GM12878 (cell line): Measurements from ENCODE around the gene CNPY2. TPM values are rescaled to one million over a fixed set of nuclear protein-coding genes. Genes with fewer than 3 reads are reported as not detected.

Experiments used
- ATAC-seq: fragments of 200-7000 bp; cut with Tn5 transposase; 3 replicates; pipeline ENCODE4 v1.9.1; 2020; ENCODE audit warnings: mild to moderate bottlenecking, moderate library complexity
- BruUV-seq: library from RNA; stranded (reverse); fragments of 400-500 nt; replicated peaks from 2 replicates; lab custom pipeline; 2021; lab: Mats Ljungman, UMichigan
- CTCF ChIA-PET: fragments of 300-600 bp; sonication (Branson Sonifier 250); formaldehyde crosslinking; extraction: SDS; loops from one replicate; lab custom pipeline; 2021; ENCODE audit warnings: inconsistent platforms; lab: Yijun Ruan, JAX
- POLR2A ChIA-PET: fragments of 350-600 bp; formaldehyde crosslinking; extraction: SDS; loops from one replicate; lab custom pipeline; 2021; ENCODE audit warnings: inconsistent platforms; lab: Charles Lee
- RAD21 ChIA-PET: fragments of 300-600 bp; sonication (Branson Sonifier 250); formaldehyde crosslinking; loops from one replicate; lab custom pipeline; 2023; ENCODE audit warnings: antibody characterized with exemption; ENCODE audit not compliant: unreplicated experiment; lab: Charles Lee
- SMC1A ChIA-PET: fragments of 300-600 bp; sonication (Branson Sonifier 250); formaldehyde crosslinking; loops from one replicate; lab custom pipeline; 2023; ENCODE audit not compliant: unreplicated experiment, uncharacterized antibody; lab: Charles Lee
- DNase-seq: peaks from one replicate; pipeline ENCODE4 v3.0.0-alpha.2; 2011; ENCODE audit warnings: low read depth, low spot score
- FAIRE-seq: peaks from 3 replicates; lab custom pipeline; 2011; peaks lifted over from hg19 to GRCh38; lab: Jason Lieb, UNC
- H2AFZ ChIP-seq: 2 replicates; pipeline ENCODE4 v1.6.0; 2011; ENCODE audit warnings: low read depth, low read length, control low read depth; ENCODE audit not compliant: control insufficient read depth
- H3K27ac ChIP-seq: 2 replicates; pipeline ENCODE4 v1.5.1; 2011; ENCODE audit warnings: control low read depth; ENCODE audit not compliant: control insufficient read depth, insufficient read depth
- H3K27me3 ChIP-seq, 2 experiments: replicated peaks in 1 of 2; 2 replicates each; pipeline versions ENCODE4 v1.6.0 to v1.6.1; 2011; ENCODE audit warnings: low read length in 1 of 2; ENCODE audit not compliant: control insufficient read depth in 2 of 2, insufficient read depth in 2 of 2
- H3K36me3 ChIP-seq, 2 experiments: 2 replicates each; pipeline ENCODE4 v1.5.1; 2011; ENCODE audit warnings: low read length in 1 of 2; ENCODE audit not compliant: control insufficient read depth in 2 of 2, insufficient read depth in 2 of 2
- H3K4me1 ChIP-seq: 2 replicates; pipeline ENCODE4 v1.6.1; 2011; ENCODE audit warnings: mild to moderate bottlenecking, low read length, moderate library complexity, mixed read lengths; ENCODE audit not compliant: control insufficient read depth, insufficient read depth
- H3K4me2 ChIP-seq: 2 replicates; pipeline ENCODE4 v1.6.0; 2011; ENCODE audit warnings: control low read depth; ENCODE audit not compliant: control insufficient read depth, insufficient read depth
- H3K4me3 ChIP-seq: fragments of 200-600 bp; sonication (generic); 2 replicates; pipeline ENCODE4 v1.5.1; 2016
- H3K79me2 ChIP-seq: 2 replicates; pipeline ENCODE4 v1.6.0; 2011; ENCODE audit warnings: low read length; ENCODE audit not compliant: control insufficient read depth, insufficient read depth
- H3K9ac ChIP-seq: 2 replicates; pipeline ENCODE4 v1.8.0; 2011; ENCODE audit warnings: low read length, control low read depth, mixed read lengths; ENCODE audit not compliant: control insufficient read depth, insufficient read depth
- H3K9me3 ChIP-seq: replicated peaks from 3 replicates; pipeline ENCODE4 v1.5.1; 2011; ENCODE audit warnings: mild to moderate bottlenecking, low read length; ENCODE audit not compliant: control insufficient read depth, insufficient read depth
- H4K20me1 ChIP-seq: 2 replicates; pipeline ENCODE4 v1.6.0; 2011; ENCODE audit not compliant: control insufficient read depth, insufficient read depth
- CHD1 ChIP-seq: IDR thresholded peaks from 2 replicates; pipeline ENCODE4 v1.6.1; 2012; ENCODE audit warnings: low read depth, low read length, improper control_type of control experiment
- EED ChIP-seq: sonication (generic); IDR thresholded peaks from 2 replicates; pipeline ENCODE4 v1.6.1; 2016; ENCODE audit warnings: antibody characterized with exemption, low read depth
- EGR1 ChIP-seq, 2 experiments: IDR thresholded peaks; 1 replicate in 1 of 2; 2 replicates in 1 of 2; pipeline ENCODE4 v1.6.1; 2011 to 2012; ENCODE audit warnings: low read depth in 2 of 2, low read length in 2 of 2, borderline replicate concordance in 1 of 2, mild to moderate bottlenecking in 1 of 2, moderate library complexity in 1 of 2
- HDAC6 ChIP-seq: fragments of 200-600 bp; sonication (generic); IDR thresholded peaks from one replicate; pipeline ENCODE4 v1.8.0; 2017; ENCODE audit warnings: antibody characterized with exemption; ENCODE audit not compliant: unreplicated experiment
- KAT2A ChIP-seq: conservative IDR thresholded peaks from 2 replicates; pipeline ENCODE4 v1.6.1; 2011; ENCODE audit warnings: low read depth, low read length; ENCODE audit not compliant: control insufficient read depth
- PML ChIP-seq: IDR thresholded peaks from 2 replicates; pipeline ENCODE4 v1.6.1; 2012; ENCODE audit warnings: low read length, inconsistent platforms
- WGBS: methylation state at CpG from one replicate; pipeline ENCODE4 v1.1.6; 2016; ENCODE audit warnings: low lambda C conversion rate; ENCODE audit not compliant: insufficient replicate concordance, insufficient coverage; ENCODE audit errors: missing lambda C conversion rate; 5-methylcytosine and 5-hydroxymethylcytosine counted together
- in situ Hi-C: fragments of 300-500 bp; cut with MboI; formaldehyde crosslinking; loops from 9 replicates; pipeline ENCODE4 v1.14.3; 2018; ENCODE audit warnings: mixed read lengths
- intact Hi-C: fragments of 100-400 bp; cut with micrococcal nuclease; formaldehyde crosslinking; loops from one replicate; pipeline ENCODE4 v1.14.2; 2022; ENCODE audit not compliant: unreplicated experiment
- polyA plus RNA-seq, 11 experiments: library from polyadenylated mRNA; depleted of rRNA in 4 of 11; unstranded in 6 of 11; stranded (reverse) in 5 of 11; fragments of >200 nt; fragmentation: Nextera tagmentation in 4 of 11; fragmentation: Illumina TruSeq in 1 of 11; extraction: Ambion mirVana in 4 of 11; extraction: Trizol in 1 of 11; gene quantifications; 1 replicate in 1 of 11; 2 replicates in 10 of 11; pipeline versions ENCODE4 v1.2.1 to v1.2.3, GENCODE V29; 2011 to 2016; ENCODE audit warnings: inconsistent platforms in 2 of 11, missing spikeins in 2 of 11, low read depth in 1 of 11
- total RNA-seq, 4 experiments: library from RNA; depleted of rRNA in 3 of 4; stranded (reverse); fragments of >200 nt in 3 of 4; fragmentation: Illumina TruSeq in 1 of 4; extraction: Trizol in 1 of 4; gene quantifications; 2 replicates each; pipeline versions ENCODE4 v1.2.1 to v1.2.3, GENCODE V29; 2013 to 2021
- TF ChIP-seq, protein P1 (sequence below): fragments of 450-650 bp; IDR thresholded peaks from 2 replicates; pipeline ENCODE4 v1.6.1; 2016; ENCODE audit warnings: mild to moderate bottlenecking
- TF ChIP-seq, protein P2 (sequence below): fragments of 450-650 bp; IDR thresholded peaks from 2 replicates; pipeline ENCODE4 v1.6.1; 2017; ENCODE audit warnings: antibody characterized with exemption, mild to moderate bottlenecking, moderate library complexity

Gene CNPY2
- total and polyA plus RNA-seq, 10 of the 15 experiments (the other 5 are each of a cell fraction or from before 2014, with no cell fraction given), result 25.0 to 276 (median 87.8) TPM

DNA sequence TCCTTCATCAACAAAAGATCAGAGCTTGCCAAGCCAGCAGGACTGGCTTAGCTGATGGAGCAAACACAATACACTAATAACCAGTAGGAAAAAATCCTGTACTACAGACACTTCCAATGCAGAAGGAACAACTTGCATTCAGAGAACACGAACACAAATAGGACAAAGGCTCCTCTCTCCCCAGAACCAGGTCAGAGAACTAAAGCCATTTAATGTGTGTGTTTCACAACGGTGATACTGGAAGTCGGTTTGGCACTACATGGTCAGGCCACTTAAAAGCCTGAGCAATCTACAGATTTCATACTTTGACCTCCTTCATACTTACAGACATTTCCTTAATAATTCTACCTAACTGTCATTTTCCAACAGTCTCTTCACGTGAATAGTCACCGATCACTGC lies 22.0 kb downstream of the CNPY2 start:
- FAIRE-seq (no peak), ATAC-seq (no peak), DNase-seq (no peak)
- ChIA-PET CTCF (interaction anchor here (0.5 to 2.1 kb wide), 3 partner anchors 10 to 170 kb away, joined by 3 to 10 read pairs (median 3); partner anchors contain the start of gene COQ10A), SMC1A (interaction anchor here (0.6 kb wide), 1 partner anchor 17 kb away, joined by 3 read pairs; no protein-coding TSS in a partner anchor), POLR2A (interaction anchor here (0.6 to 1.5 kb wide), 2 partner anchors 27 to 45 kb away, joined by 3 to 4 read pairs; partner anchors contain the start of genes COQ10A and IL23A), RAD21 (no interaction called here)
- H3K4me2 ChIP-seq, result no peak overlapping the region
- peaks cover 2 to 14% of the 10 kb centered on the region in 2 experiments; a peak in 2 of 4 replicates for H3K36me3 ChIP-seq
- H3K9ac ChIP-seq, result no peak overlapping the region
- no peak overlapping the region for H3K4me3 ChIP-seq
- WGBS, result 89% methylated on average over 5 of the region's 5 CpGs
- no peaks in the 10 kb centered on the region for H3K9me3 ChIP-seq
- no peaks in the 10 kb centered on the region for H4K20me1 ChIP-seq
- TF ChIP-seq KAT2A (no peak), HDAC6 (no peak), CHD1 (no peak), EGR1 (IDR thresholded peaks at IDR 0.05; ENCODE audit: borderline replicate concordance in 1 of 2, low read depth in 2 of 2, low read length in 2 of 2) (no peak), EED (no peak), PML (no peak)
- TF ChIP-seq, protein P1, sequence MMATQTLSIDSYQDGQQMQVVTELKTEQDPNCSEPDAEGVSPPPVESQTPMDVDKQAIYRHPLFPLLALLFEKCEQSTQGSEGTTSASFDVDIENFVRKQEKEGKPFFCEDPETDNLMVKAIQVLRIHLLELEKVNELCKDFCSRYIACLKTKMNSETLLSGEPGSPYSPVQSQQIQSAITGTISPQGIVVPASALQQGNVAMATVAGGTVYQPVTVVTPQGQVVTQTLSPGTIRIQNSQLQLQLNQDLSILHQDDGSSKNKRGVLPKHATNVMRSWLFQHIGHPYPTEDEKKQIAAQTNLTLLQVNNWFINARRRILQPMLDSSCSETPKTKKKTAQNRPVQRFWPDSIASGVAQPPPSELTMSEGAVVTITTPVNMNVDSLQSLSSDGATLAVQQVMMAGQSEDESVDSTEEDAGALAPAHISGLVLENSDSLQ, result no peak
- TF ChIP-seq, protein P2, sequence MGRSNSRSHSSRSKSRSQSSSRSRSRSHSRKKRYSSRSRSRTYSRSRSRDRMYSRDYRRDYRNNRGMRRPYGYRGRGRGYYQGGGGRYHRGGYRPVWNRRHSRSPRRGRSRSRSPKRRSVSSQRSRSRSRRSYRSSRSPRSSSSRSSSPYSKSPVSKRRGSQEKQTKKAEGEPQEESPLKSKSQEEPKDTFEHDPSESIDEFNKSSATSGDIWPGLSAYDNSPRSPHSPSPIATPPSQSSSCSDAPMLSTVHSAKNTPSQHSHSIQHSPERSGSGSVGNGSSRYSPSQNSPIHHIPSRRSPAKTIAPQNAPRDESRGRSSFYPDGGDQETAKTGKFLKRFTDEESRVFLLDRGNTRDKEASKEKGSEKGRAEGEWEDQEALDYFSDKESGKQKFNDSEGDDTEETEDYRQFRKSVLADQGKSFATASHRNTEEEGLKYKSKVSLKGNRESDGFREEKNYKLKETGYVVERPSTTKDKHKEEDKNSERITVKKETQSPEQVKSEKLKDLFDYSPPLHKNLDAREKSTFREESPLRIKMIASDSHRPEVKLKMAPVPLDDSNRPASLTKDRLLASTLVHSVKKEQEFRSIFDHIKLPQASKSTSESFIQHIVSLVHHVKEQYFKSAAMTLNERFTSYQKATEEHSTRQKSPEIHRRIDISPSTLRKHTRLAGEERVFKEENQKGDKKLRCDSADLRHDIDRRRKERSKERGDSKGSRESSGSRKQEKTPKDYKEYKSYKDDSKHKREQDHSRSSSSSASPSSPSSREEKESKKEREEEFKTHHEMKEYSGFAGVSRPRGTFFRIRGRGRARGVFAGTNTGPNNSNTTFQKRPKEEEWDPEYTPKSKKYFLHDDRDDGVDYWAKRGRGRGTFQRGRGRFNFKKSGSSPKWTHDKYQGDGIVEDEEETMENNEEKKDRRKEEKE, result no peak
- no peak overlapping the region for H3K27ac ChIP-seq
- H2AFZ ChIP-seq, result no peak overlapping the region
- H3K27me3 ChIP-seq, result no peaks in the 10 kb centered on the region
- H3K79me2 ChIP-seq, result peaks cover 58% of the 10 kb centered on the region
- peaks cover 20% of the 10 kb centered on the region for H3K4me1 ChIP-seq
- intact Hi-C loops, result no loop called here
- in situ Hi-C loops, result no loop called here
- BruUV-seq, result no TSS peak
